Left kidney (tissue), 2 donors: Measurements from ENCODE around the gene MTMR10. TPM values are rescaled to one million over a fixed set of nuclear protein-coding genes. Genes with fewer than 3 reads are reported as not detected.

Experiments
- DNase-seq: peaks from one replicate; pipeline ENCODE4 v3.0.0-alpha.2; 2013
- polyA plus RNA-seq: library from polyadenylated mRNA; unstranded; fragments of 120-200 nt; gene quantifications from one replicate; pipeline ENCODE4 v1.2.1, GENCODE V29; 2013; ENCODE audit not compliant: insufficient read length

The MTMR10 gene
- polyA plus RNA-seq, 1 donor, result 70.9 TPM

- DNase-seq, result no peak
These were observed 35.0 kb downstream of the MTMR10 start for GRCh38 chr15:30956216-30957124.

GRCh38 chr15:30954674-30955073 lies 36.8 kb downstream of the MTMR10 start:
- DNase-seq, result no peak

DNA sequence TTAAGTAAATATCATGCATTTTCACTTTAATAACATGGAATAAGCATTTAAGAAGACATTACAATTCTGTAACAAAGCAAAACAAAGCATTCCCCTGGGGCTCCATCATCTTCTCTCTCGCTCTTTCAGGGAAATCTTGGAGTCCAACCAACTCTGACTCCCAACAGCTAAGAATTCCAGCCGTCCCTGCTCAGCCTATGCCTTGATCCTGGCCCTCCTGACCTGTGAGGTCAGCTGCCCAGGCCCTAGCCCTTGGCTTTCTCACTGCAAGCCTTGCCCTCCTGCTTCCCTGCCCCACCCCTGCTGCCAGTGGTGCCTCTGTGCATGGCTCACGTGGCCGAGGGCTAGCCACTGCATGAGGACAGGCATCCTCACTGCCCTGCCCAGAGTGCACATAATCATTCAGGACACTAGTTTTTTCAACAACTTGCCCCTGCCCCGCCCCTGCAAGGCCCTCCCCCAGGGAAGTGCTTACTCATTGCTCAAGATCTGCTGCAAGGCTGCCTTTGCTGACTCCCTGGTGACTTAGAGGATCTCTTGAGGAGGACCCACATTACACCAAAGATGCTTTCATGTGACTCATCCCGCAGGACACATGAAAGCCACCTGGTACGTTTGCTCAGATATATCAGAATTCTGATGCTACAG lies 37.6 kb downstream of the MTMR10 start:
- DNase-seq, result no peak

GRCh38 chr15:30953183-30953582 lies 38.2 kb downstream of the MTMR10 start:
- DNase-seq, result no peak

- DNase-seq, result no peak
These were observed 47.6 kb downstream of the MTMR10 start for GRCh38 chr15:30943654-30944335.

- DNase-seq, result no peak
These were observed 49.9 kb downstream of the MTMR10 start for GRCh38 chr15:30941520-30941919.

DNA sequence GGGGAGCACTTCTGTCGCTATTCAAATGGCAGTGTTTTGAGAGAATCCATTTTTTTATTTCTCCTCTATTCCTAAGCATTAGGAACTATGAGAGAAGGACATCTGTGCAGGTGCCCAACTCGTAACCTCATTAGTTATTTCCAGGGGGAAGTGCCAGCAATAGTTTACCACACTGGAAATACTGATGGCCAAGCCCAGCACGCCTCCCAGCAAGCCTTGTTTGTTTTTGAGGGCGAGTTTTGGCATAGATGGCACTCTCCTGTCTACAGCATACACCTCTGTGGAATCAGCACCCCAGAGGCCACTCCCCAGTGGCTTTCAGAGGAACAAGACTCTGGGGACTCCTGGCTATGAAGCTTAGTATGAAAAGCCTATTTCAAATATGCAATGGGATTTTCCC lies 51.1 kb downstream of the MTMR10 start:
- no peak for DNase-seq

DNA sequence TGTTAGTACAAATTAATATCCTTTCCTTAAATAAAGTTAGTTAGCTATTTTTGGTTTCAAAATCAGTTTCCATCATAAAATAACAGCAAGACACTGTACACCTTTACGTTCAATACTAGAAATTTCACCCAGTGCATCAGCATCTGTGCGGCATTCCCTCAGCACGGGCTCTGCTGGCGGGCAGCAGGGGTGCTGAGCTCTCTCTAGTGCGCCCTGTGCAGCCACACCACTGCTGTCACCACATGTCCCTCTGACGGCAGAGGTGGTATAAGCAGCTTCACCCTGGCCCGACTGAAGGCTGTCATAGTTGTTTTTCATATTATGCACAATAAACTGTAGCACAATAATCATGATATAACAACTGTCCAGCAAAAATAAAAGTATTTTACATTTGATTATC lies 52.3 kb downstream of the MTMR10 start:
- no peak for DNase-seq

DNA sequence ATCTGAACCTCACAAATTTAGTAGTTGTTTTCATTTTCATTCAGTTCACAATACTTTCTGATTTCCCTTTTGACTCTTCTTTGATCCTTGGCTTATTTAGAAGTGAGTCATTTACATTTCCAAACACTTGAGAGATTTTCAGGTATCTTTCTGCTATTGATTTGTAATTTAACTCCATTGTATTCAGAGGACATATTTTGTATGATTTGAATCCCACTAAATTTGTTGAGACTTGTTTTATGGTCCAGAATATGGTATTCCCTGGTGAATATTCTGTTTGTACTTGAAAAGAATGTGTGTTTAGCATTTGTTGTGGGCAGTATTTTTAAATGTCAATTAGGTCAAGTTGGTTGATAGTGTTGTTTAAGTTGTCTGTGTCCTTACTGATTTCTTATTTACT lies 58.1 kb downstream of the MTMR10 start:
- DNase-seq, result no peak

GRCh38 chr15:30930422-30930821 lies 61.0 kb downstream of the MTMR10 start:
- no peak for DNase-seq

- DNase-seq, result no peak
These were observed 61.4 kb downstream of the MTMR10 start for GRCh38 chr15:30929982-30930381.

DNA sequence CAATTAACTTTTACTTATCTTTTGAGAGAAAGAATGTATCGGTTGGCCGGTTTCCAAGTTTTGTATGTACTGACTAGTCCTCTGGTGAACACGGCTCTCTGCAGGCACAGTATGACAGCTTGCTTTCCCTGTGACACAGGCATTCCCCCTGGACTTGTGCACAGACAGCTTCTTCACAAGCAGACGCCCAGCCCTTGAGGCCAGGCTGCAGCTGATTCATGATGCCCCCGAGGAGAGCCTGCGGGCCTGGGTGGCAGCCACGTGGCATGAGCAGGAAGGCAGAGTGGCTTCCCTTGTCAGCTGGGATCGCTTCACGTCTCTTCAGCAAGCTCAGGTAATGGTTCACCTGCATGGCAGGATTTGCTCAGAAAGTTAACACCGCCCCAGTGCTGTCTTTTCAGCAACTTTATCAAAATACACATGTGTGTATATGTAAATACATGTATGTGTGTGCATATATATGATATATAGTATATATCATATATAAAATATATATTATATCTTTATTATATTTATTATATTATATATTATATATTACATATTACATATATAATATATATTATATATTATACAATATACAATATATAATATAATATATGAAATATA lies 62.3 kb downstream of the MTMR10 start:
- no peak for DNase-seq

DNA sequence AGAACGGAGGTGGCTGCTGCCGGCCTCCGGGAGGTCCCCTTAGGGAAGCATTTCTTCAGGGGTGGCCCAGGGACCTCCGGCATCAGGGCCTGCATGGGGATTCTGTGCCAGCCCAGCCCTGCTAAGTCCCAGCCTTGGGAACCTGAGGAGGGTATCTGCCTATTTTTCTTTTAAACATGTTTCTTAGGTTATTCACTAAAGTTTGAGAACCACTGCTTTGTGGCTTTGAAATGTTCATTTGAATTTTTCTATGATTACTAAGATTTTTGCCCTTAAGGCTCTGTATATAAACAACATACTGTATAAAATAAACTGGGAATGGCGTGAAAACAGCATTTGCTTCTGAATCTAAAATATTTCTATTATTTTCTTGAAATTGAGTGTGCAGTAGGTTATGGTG lies 63.4 kb downstream of the MTMR10 start:
- no peak for DNase-seq

- DNase-seq, result no peak
These were observed 64.2 kb downstream of the MTMR10 start for GRCh38 chr15:30927148-30927761.

GRCh38 chr15:30926161-30926560 lies 65.3 kb downstream of the MTMR10 start:
- no peak for DNase-seq

DNA sequence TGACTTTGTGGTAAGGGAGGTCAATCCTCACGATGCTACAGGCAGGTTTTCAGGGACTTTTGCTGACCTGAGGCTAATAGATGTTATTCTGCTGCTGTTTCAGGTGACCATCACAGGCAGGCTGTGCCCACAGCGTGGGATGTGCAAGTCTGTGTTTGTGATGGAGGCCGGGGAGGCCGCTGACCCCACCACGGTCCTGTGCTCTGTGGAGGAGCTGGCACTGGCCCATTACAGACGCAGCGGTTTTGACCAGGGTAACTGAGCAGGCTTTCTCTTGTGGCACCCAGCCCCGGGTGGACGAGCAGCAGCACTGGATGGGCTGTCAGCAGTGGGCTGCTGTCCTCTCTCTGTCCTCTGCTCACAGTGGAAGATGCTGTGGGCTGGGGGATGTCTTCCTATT lies 65.7 kb downstream of the MTMR10 start:
- DNase-seq, result no peak

GRCh38 chr15:30924353-30924752 lies 67.1 kb downstream of the MTMR10 start:
- DNase-seq, result no peak

DNA sequence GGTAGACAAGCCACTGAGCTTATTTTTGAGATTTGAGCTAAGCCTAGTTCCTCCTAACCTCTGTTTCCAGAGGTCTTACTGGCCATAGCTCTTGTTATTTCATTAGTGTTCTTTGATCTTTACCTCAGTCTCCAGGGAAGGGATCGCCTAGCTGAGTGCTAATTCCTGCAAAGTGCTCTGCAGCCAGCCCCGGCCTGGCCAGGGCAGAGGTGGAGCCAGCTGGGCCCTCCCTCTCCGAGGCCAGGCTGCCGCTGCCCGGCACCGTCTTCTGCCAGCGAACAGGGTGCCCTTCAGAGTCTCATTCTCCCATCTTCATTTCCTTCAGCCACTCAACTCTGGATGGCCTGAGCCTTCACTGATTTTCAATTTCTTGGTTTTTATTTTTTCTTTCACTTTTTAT lies 68.0 kb downstream of the MTMR10 start:
- DNase-seq, result no peak

GRCh38 chr15:30922480-30923311 lies 68.7 kb downstream of the MTMR10 start:
- DNase-seq, result no peak

GRCh38 chr15:30921781-30922479 lies 69.5 kb downstream of the MTMR10 start:
- peak; percentile 47 for DNase-seq

DNA sequence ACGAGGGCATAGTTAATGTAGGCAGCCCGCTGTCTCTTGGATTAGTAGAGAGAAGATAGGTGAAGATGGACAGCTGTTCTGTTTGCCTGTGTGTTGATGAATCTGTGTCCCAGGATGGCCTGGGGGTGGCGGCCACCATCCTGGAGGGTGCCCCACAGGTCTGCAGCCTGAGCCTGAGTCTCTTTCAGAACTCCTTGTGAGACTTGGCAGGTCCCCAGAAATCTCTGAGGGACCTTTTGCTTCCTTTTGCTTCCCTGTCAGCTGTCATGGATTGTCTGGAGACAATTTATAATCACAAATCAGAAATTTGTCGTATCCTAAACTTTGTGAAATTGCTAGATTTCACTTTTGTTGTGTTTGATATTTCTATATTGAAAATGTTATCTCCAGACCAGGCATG lies 70.3 kb downstream of the MTMR10 start:
- DNase-seq, result no peak
